AG04450 (cell line): Measurements from ENCODE around the gene ACYP1. TPM values are rescaled to one million over a fixed set of nuclear protein-coding genes. Genes with fewer than 3 reads are reported as not detected.

ENCODE experiments used
- CTCF ChIA-PET: fragments of 300-600, 350-600 bp; formaldehyde crosslinking; extraction: SDS; loops from one replicate; lab custom pipeline; 2022; ENCODE audit warnings: antibody characterized with exemption, inconsistent platforms; lab: Charles Lee
- POLR2A ChIA-PET: fragments of 350-600 bp; formaldehyde crosslinking; extraction: SDS; loops from one replicate; lab custom pipeline; 2021; ENCODE audit warnings: antibody characterized with exemption, inconsistent platforms; lab: Yijun Ruan, JAX
- DNase-seq: peaks from one replicate; pipeline ENCODE4 v3.0.0-alpha.2; 2011; ENCODE audit warnings: low read depth, low spot score
- H3K27ac ChIP-seq: one replicate; pipeline ENCODE4 v1.5.1; 2012; ENCODE audit warnings: low read depth, low read length, control low read depth
- H3K27me3 ChIP-seq: one replicate; pipeline ENCODE4 v1.6.0; 2012; ENCODE audit warnings: low read length; ENCODE audit not compliant: control insufficient read depth, insufficient read depth
- H3K4me3 ChIP-seq: 2 replicates; pipeline ENCODE4 v1.5.1; 2011; ENCODE audit warnings: mild to moderate bottlenecking, low read depth, low read length, control low read depth
- H3K9me3 ChIP-seq: 2 replicates; pipeline ENCODE4 v1.5.1; 2012; ENCODE audit warnings: low read length; ENCODE audit not compliant: control insufficient read depth, insufficient read depth
- polyA plus RNA-seq: library from polyadenylated mRNA; depleted of rRNA; stranded (reverse); fragments of >200 nt; gene quantifications from 2 replicates; pipeline ENCODE4 v1.2.3, GENCODE V29; 2011
- TF ChIP-seq, protein P1 (sequence below): IDR thresholded peaks from 2 replicates; pipeline ENCODE4 v1.5.1; 2011; ENCODE audit warnings: low read depth, low read length, control low read depth, inconsistent platforms

The ACYP1 gene
- polyA plus RNA-seq, 1 experiment: 18.4 TPM

DNA sequence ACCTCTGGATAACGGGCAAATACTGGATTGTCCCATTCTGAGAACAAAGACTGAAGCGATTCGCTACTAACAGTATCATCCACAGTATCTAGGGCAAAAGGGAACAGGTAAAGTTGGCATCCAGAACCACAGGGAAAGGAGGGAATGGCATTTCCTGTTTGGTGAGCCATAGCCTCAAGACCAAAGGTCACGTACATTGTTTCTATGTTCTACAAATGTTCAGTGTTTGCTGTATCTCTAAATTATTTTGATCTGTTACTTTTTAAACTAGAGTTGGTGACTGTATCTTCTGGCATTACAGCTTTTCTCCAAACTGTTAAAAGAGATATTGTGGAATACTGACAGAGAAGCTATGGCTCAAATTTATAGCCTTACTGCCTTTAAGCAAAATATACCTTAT is 22.2 kb downstream of the ACYP1 start:
- no peaks in the 10 kb centered on the region for H3K9me3 ChIP-seq
- TF ChIP-seq, protein P1, sequence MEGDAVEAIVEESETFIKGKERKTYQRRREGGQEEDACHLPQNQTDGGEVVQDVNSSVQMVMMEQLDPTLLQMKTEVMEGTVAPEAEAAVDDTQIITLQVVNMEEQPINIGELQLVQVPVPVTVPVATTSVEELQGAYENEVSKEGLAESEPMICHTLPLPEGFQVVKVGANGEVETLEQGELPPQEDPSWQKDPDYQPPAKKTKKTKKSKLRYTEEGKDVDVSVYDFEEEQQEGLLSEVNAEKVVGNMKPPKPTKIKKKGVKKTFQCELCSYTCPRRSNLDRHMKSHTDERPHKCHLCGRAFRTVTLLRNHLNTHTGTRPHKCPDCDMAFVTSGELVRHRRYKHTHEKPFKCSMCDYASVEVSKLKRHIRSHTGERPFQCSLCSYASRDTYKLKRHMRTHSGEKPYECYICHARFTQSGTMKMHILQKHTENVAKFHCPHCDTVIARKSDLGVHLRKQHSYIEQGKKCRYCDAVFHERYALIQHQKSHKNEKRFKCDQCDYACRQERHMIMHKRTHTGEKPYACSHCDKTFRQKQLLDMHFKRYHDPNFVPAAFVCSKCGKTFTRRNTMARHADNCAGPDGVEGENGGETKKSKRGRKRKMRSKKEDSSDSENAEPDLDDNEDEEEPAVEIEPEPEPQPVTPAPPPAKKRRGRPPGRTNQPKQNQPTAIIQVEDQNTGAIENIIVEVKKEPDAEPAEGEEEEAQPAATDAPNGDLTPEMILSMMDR: no peak
- DNase-seq: no peak
- no peak overlapping the region for H3K27ac ChIP-seq
- CTCF ChIA-PET: interaction anchor here (1.2 kb wide), 1 partner anchor 181 kb away, joined by 4 read pairs; no protein-coding TSS in a partner anchor
- POLR2A ChIA-PET: no interaction called here
- no peaks in the 10 kb centered on the region for H3K27me3 ChIP-seq
- no peak overlapping the region for H3K4me3 ChIP-seq

DNA sequence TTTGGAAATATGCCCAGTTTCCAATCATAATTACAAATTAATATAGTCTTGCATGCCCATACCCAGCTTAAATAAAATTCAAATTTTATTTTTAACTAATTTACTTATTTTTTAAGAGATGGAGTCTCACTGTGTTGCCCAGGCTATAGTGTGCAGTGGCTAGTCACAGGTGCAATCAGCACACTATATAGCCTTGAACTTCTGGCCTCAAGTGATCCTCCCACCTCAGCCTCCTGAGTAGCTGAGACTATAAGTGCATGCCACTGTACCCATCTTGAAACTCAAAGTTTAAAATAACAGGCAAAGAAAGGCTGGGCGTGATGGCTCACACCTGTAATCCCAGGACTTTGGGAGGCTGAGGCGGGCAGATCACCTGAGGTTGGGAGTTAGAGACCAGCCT is 22.9 kb downstream of the ACYP1 start:
- TF ChIP-seq, protein P1: no peak
- DNase-seq: no peak
- Histone ChIP-seq H3K4me3 (no peak overlapping the region), H3K27ac (no peak overlapping the region), H3K27me3 (no peaks in the 10 kb centered on the region), H3K9me3 (no peaks in the 10 kb centered on the region)
- ChIA-PET CTCF (no interaction called here), POLR2A (no interaction called here)

DNA sequence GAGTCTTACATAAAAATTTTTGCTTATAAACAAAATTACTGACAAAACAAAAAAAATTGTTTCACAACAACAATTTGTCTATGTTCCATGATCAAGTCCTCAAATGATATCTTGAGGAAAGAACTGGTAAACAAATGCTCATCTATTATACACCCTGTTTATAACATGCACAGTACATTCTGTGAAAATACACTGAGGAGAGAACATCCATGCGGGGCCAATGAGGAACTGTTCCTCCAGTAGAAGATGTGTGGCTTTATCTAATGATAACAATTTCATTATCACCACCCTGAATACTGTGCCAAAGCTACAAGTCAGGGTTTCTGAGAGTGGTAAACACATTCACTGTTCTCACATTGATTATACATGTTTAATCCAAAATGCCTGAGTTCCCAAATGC is 23.3 kb downstream of the ACYP1 start:
- no peak overlapping the region for H3K4me3 ChIP-seq
- no peaks in the 10 kb centered on the region for H3K9me3 ChIP-seq
- no peak for DNase-seq
- POLR2A ChIA-PET: no interaction called here
- TF ChIP-seq, protein P1: no peak
- CTCF ChIA-PET: no interaction called here
- H3K27ac ChIP-seq: no peak overlapping the region
- H3K27me3 ChIP-seq: no peaks in the 10 kb centered on the region

DNA sequence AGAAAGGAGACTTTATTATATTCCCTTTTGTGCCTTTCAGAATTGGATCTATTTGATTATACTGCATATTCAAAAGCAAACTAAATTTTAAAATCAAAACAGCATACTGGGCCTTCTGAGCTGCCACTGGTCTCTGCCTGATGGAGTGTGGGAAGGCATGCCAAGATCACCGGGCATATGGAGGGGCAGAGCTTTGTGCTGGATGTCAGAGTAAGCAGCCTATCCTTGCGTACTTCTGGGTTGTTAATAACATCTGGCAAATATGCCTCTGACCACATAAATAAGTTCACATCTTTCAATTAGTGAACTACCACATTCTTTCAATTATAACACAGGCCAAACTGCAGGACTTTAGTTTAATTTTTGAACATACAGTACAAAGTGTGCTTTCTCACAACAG is 30.9 kb downstream of the ACYP1 start:
- CTCF ChIA-PET: no interaction called here
- no peak overlapping the region for H3K27ac ChIP-seq
- no peaks in the 10 kb centered on the region for H3K9me3 ChIP-seq
- no peak overlapping the region for H3K4me3 ChIP-seq
- DNase-seq: no peak
- POLR2A ChIA-PET: interaction anchor here (0.5 kb wide), 1 partner anchor 50 kb away, joined by 3 read pairs; no protein-coding TSS in a partner anchor
- TF ChIP-seq, protein P1: no peak
- H3K27me3 ChIP-seq: no peaks in the 10 kb centered on the region

DNA sequence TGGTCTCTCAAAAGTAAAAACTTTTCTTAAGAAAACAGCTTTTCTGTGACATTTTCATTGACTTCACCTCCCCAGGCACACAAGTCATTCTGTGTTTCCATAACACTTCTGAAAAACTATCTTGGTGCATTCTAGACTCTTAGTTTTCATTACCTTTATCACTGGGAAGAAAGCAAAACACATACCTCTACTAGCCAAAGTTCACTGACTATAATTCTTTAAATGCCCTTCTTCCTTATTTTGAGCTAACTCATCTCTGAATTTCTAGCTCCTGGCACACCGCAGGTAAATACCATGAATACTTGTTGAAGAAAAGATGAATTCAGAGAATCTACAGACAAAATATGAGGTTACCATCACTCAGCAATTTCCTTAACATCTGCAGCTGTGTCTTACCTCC is 33.7 kb downstream of the ACYP1 start:
- no peak overlapping the region for H3K4me3 ChIP-seq
- H3K27me3 ChIP-seq: no peaks in the 10 kb centered on the region
- POLR2A ChIA-PET: no interaction called here
- CTCF ChIA-PET: no interaction called here
- no peaks in the 10 kb centered on the region for H3K9me3 ChIP-seq
- TF ChIP-seq, protein P1: no peak
- no peak overlapping the region for H3K27ac ChIP-seq
- no peak for DNase-seq
